GM19351 (cell line): ENCODE results near the gene ZNF462.
"Not testable (repeated sequence)": the region's sequence is repeated elsewhere in the genome, so short reads cannot be mapped to it uniquely, and the experiment has no call there.

ENCODE experiments used
- ATAC-seq: cut with Tn5 transposase; IDR thresholded peaks from one replicate; pipeline ENCODE4 v1.9.1; 2021; ENCODE audit warnings: mild to moderate bottlenecking, moderate library complexity; ENCODE audit not compliant: unreplicated experiment

Gene ZNF462

GRCh38 chr9:106885451-106885850 is 22.5 kb downstream of the ZNF462 start:
- no peak for ATAC-seq

- no peak for ATAC-seq
Measured at GRCh38 chr9:106886111-106887046, 23.4 kb downstream of the ZNF462 start.

- no peak for ATAC-seq
Measured at GRCh38 chr9:106887066-106887465, 24.1 kb downstream of the ZNF462 start.

GRCh38 chr9:106889061-106889590 is 26.2 kb downstream of the ZNF462 start:
- no peak for ATAC-seq

GRCh38 chr9:106890608-106891007 is 27.6 kb downstream of the ZNF462 start:
- no peak for ATAC-seq

GRCh38 chr9:106891286-106891685 is 28.3 kb downstream of the ZNF462 start:
- no peak for ATAC-seq

- ATAC-seq, result no peak
Measured at GRCh38 chr9:106892632-106893031, 29.7 kb downstream of the ZNF462 start.

GRCh38 chr9:106893088-106893487 is 30.1 kb downstream of the ZNF462 start:
- no peak for ATAC-seq

GRCh38 chr9:106896695-106897094 is 33.7 kb downstream of the ZNF462 start:
- no peak for ATAC-seq

- no peak for ATAC-seq
Measured at GRCh38 chr9:106897236-106897635, 34.3 kb downstream of the ZNF462 start.

GRCh38 chr9:106897751-106898150 is 34.8 kb downstream of the ZNF462 start:
- no peak for ATAC-seq

GRCh38 chr9:106900523-106900922 is 37.6 kb downstream of the ZNF462 start:
- ATAC-seq, result not testable (repeated sequence)

GRCh38 chr9:106906129-106906528 is 43.2 kb downstream of the ZNF462 start:
- no peak for ATAC-seq

GRCh38 chr9:106911951-106912350 is 49.0 kb downstream of the ZNF462 start:
- no peak for ATAC-seq

- ATAC-seq, result no peak
Measured at GRCh38 chr9:106913276-106913675, 50.3 kb downstream of the ZNF462 start.

- no peak for ATAC-seq
Measured at GRCh38 chr9:106915851-106916250, 52.9 kb downstream of the ZNF462 start.

GRCh38 chr9:106916466-106917235 is 53.7 kb downstream of the ZNF462 start:
- ATAC-seq, result no peak

GRCh38 chr9:106918825-106919509 is 56.0 kb downstream of the ZNF462 start:
- no peak for ATAC-seq

GRCh38 chr9:106920091-106920490 is 57.1 kb downstream of the ZNF462 start:
- no peak for ATAC-seq

GRCh38 chr9:106920701-106921283 is 57.8 kb downstream of the ZNF462 start:
- no peak for ATAC-seq
